Right atrium auricular region (tissue), 2 donors: ENCODE data around the gene ASCL4. TPM values are rescaled to one million over a fixed set of nuclear protein-coding genes. Genes with fewer than 3 reads are reported as not detected.
"Not testable (repeated sequence)": the region's sequence is repeated elsewhere in the genome, so short reads cannot be mapped to it uniquely, and the experiment has no call there.

Experiments used
- DNase-seq: peaks from one replicate; pipeline ENCODE4 v3.0.0-alpha.2; 2019; ENCODE audit warnings: low spot score
- H3K27ac ChIP-seq, 2 donors: fragments of 200-600 bp; sonication (generic); 1 replicate in 1 of 2; 2 replicates in 1 of 2; pipeline ENCODE4 v1.5.1; 2016 to 2019
- H3K27me3 ChIP-seq, 2 donors: fragments of 200-600 bp; sonication (generic); one replicate each; pipeline versions ENCODE4 v1.5.1 to v1.6.0; 2017 to 2019
- H3K36me3 ChIP-seq: fragments of 200-600 bp; sonication (generic); one replicate; pipeline ENCODE4 v1.5.1; 2016
- H3K4me1 ChIP-seq, 2 donors: fragments of 200-600 bp; sonication (generic); one replicate each; pipeline versions ENCODE4 v1.5.1 to v1.6.0; 2017 to 2019
- H3K4me3 ChIP-seq, 2 donors: fragments of 200-600 bp; sonication (generic); 1 replicate in 1 of 2; 2 replicates in 1 of 2; pipeline ENCODE4 v1.5.1; 2017 to 2019; ENCODE audit warnings: mild to moderate bottlenecking in 1 of 2, moderate library complexity in 1 of 2
- H3K9me3 ChIP-seq, 2 donors: fragments of 200-600 bp; sonication (generic); one replicate each; pipeline ENCODE4 v1.5.1; 2019
- total RNA-seq, 2 donors: library from RNA; depleted of rRNA; stranded (reverse); fragments of >200 nt; gene quantifications; one replicate each; pipeline ENCODE4 v1.1.0, GENCODE V29; 2016
- TF ChIP-seq, protein P1 (sequence below), 2 donors: fragments of 200-600 bp; sonication (generic); IDR thresholded peaks; one replicate each; pipeline ENCODE4 v1.5.1; 2019; ENCODE audit warnings: antibody characterized with exemption in 2 of 2

The ASCL4 gene, protein sequence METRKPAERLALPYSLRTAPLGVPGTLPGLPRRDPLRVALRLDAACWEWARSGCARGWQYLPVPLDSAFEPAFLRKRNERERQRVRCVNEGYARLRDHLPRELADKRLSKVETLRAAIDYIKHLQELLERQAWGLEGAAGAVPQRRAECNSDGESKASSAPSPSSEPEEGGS
- total RNA-seq = not detected

DNA sequence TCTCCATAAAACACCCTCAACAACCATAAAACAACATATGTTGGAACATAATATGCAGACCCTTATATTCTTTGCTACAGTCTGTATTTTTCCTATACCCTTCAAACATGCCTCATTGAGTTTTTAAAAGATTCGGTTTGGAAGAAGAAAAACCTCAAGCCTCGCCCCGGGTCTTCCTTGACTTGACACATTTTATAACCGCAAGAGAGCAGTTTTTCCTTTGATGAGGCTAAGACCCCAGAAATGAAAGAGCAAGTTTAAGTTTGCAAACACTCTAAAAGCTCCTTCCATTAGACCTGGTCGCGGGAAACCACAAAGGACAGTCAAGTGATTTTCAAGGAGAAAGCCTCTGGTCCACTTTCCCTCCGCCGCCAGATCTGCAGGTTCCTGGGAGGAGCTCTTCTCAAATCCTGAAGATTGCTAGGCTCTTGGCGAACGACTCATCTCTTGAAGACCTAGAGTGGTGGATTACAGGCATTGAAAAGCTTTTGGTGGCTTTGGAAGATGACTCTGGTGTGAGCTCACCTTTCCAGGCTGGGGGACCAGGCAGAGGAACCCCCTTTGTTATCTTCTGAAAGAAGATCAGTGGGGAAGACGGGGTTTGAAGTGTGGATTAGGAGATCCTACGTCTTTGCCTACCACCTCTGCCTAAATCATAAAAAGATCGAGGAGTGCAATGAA lies at the start of gene ASCL4:
Gene ASCL4, plus strand, starts transcription at position 356 of the 681 bp plus-strand sequence. CDS start 515 bp downstream, outside the sequence.
- TF ChIP-seq, protein P1, sequence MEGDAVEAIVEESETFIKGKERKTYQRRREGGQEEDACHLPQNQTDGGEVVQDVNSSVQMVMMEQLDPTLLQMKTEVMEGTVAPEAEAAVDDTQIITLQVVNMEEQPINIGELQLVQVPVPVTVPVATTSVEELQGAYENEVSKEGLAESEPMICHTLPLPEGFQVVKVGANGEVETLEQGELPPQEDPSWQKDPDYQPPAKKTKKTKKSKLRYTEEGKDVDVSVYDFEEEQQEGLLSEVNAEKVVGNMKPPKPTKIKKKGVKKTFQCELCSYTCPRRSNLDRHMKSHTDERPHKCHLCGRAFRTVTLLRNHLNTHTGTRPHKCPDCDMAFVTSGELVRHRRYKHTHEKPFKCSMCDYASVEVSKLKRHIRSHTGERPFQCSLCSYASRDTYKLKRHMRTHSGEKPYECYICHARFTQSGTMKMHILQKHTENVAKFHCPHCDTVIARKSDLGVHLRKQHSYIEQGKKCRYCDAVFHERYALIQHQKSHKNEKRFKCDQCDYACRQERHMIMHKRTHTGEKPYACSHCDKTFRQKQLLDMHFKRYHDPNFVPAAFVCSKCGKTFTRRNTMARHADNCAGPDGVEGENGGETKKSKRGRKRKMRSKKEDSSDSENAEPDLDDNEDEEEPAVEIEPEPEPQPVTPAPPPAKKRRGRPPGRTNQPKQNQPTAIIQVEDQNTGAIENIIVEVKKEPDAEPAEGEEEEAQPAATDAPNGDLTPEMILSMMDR (IDR thresholded peaks at IDR 0.05) = no peak
- no peaks in the 10 kb centered on the region for H3K9me3 ChIP-seq
- peak within 1 kb of the TSS in 1 of 2 donors; percentile 27 for H3K4me3 ChIP-seq
- no peaks in the 10 kb centered on the region for H3K36me3 ChIP-seq
- H3K4me1 ChIP-seq = peaks cover 0 to 8% of the 10 kb centered on the region in 2 donors
- H3K27ac ChIP-seq = no peak within 1 kb of the TSS
- peaks cover 11 to 16% of the 10 kb centered on the region in 2 donors for H3K27me3 ChIP-seq
- no peak for DNase-seq

DNA sequence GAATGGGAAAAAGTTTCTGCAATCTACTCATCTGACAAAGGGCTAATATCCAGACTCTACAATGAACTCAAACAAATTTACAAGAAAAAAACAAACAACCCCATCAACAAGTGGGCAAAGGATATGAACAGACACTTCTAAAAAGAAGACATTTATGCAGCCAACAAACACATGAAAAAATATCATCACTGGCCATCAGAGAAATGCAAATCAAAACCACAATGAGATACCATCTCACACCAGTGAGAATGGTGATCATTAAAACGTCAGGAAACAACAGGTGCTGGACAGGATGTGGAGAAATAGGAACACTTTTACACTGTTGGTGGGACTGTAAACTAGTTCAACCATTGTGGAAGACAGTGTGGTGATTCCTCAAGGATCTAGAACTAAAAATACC lies 47.2 kb upstream of the ASCL4 start:
- not testable (repeated sequence) for H3K4me3 ChIP-seq, H3K36me3 ChIP-seq, H3K9me3 ChIP-seq, H3K27me3 ChIP-seq, H3K27ac ChIP-seq, H3K4me1 ChIP-seq, DNase-seq

DNA sequence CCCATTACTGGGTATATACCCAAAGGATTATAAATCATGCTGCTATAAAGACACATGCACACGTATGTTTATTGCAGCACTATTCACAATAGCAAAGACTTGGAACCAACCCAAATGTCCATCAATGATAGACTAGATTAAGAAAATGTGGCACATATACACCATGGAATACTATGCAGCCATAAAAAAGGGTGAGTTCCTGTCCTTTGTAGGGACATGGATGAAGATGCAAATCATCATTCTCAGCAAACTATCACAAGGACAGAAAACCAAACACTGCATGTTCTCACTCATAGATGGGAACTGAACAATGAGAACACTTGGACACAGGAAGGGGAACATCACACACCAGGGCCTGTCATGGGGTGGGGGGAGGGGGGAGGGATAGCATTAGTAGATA lies 46.8 kb upstream of the ASCL4 start:
- H3K27ac ChIP-seq, H3K4me1 ChIP-seq, H3K27me3 ChIP-seq, H3K36me3 ChIP-seq, H3K9me3 ChIP-seq, H3K4me3 ChIP-seq, DNase-seq: not testable (repeated sequence)

DNA sequence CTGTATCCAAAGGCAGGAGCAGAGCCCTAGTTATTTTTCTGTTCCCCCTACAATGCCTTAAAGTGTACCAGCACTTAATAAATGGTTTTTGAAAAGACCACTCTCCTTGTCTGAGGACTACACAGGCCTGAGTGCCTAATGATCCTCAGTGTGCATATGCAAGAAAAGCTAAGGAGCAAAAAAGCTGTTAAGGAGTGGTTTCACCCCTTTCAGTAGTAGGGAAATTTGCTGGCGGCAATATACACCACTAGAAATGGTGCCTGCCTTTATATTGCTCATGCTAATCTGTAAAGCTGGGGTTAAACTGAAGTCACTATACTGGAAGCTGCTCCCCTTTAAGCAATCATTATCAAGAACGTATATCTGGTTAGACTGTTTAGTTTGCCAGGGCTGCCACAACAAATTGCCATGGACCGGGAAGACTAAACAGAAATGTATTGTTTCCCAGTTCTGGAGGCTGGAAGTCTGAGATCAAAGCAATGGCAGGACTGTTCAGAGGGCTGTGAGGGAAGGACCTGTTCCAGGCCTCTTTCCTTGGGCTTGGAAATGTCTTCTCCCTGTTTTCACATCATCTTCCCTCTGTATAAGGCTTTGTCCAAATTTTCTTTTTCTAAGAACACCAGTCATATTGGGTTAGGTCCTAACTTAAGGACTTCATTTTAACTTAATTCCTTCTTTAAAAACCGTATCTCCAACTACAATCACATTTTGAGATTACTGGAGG lies 43.7 kb upstream of the ASCL4 start:
- no peaks in the 10 kb centered on the region for H3K4me1 ChIP-seq
- no peak overlapping the region for H3K27ac ChIP-seq
- no peaks in the 10 kb centered on the region for H3K27me3 ChIP-seq
- no peak overlapping the region for H3K4me3 ChIP-seq
- peaks cover 21% of the 10 kb centered on the region for H3K36me3 ChIP-seq
- no peaks in the 10 kb centered on the region for H3K9me3 ChIP-seq
- TF ChIP-seq, protein P1 (IDR thresholded peaks at IDR 0.05) = no peak
- DNase-seq = no peak

DNA sequence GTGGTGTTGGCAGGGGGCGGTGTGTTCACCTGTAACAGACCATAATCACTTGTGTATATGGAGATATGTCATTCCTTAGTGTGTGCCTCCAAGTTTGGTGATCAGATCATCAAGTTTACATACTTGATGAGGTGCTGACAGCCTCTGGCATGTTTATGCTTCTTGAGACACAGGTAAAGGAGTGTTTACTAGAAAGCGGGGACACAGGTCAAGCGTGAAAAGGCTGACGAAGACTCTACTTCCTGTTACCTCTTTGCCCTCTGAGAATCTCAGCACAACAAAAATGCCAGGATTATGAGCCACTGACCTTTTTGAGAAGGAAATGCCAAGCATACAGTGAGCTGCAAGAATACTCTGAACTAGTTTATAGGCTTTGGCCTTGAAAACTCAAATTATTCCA lies 43.1 kb upstream of the ASCL4 start:
- Histone ChIP-seq H3K27me3 (no peaks in the 10 kb centered on the region), H3K4me3 (no peak overlapping the region), H3K9me3 (no peaks in the 10 kb centered on the region), H3K27ac (no peak overlapping the region), H3K36me3 (peaks cover 27% of the 10 kb centered on the region), H3K4me1 (no peaks in the 10 kb centered on the region)
- DNase-seq = no peak
- TF ChIP-seq, protein P1 (IDR thresholded peaks at IDR 0.05) = no peak

DNA sequence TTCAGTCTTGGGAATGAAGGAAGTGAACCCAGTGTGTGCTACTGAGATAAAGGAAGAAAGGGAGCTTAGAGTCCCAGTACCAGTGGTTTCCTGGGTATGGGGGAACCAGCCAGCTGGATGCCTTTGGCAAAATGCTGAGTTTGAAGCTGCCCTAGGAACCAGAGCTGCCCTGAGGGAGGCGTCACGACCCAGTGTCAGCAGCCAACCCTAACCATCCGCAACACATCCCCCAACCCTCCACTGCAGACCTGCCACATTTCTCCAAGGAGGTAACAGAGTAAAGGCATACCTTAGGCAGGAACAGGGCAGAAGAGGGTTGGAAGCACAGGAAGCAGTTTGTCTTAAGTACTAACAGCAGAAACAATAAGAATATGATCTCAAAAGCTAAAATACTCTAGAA lies 42.1 kb upstream of the ASCL4 start:
- Histone ChIP-seq H3K36me3 (peaks cover 37% of the 10 kb centered on the region), H3K4me3 (no peak overlapping the region), H3K27me3 (no peaks in the 10 kb centered on the region), H3K4me1 (no peaks in the 10 kb centered on the region), H3K9me3 (no peaks in the 10 kb centered on the region), H3K27ac (no peak overlapping the region)
- DNase-seq = no peak
- TF ChIP-seq, protein P1 (IDR thresholded peaks at IDR 0.05) = no peak
